Choroid plexus epithelial cell (primary cell): ENCODE results near the gene CCDC157.

ENCODE experiments used
- DNase-seq: peaks from one replicate; pipeline ENCODE4 v3.0.0-alpha.2; 2010; ENCODE audit warnings: low read depth
- H3K4me3 ChIP-seq: 2 replicates; pipeline ENCODE4 v1.5.1; 2011; ENCODE audit warnings: low read depth, mild to moderate bottlenecking, control low read depth, low read length, moderate library complexity
- TF ChIP-seq, protein P1 (sequence below): conservative IDR thresholded peaks from 2 replicates; pipeline ENCODE4 v1.5.1; 2011; ENCODE audit warnings: low read depth, mild to moderate bottlenecking, control low read depth, inconsistent platforms, low read length, moderate library complexity

The CCDC157 gene

DNA sequence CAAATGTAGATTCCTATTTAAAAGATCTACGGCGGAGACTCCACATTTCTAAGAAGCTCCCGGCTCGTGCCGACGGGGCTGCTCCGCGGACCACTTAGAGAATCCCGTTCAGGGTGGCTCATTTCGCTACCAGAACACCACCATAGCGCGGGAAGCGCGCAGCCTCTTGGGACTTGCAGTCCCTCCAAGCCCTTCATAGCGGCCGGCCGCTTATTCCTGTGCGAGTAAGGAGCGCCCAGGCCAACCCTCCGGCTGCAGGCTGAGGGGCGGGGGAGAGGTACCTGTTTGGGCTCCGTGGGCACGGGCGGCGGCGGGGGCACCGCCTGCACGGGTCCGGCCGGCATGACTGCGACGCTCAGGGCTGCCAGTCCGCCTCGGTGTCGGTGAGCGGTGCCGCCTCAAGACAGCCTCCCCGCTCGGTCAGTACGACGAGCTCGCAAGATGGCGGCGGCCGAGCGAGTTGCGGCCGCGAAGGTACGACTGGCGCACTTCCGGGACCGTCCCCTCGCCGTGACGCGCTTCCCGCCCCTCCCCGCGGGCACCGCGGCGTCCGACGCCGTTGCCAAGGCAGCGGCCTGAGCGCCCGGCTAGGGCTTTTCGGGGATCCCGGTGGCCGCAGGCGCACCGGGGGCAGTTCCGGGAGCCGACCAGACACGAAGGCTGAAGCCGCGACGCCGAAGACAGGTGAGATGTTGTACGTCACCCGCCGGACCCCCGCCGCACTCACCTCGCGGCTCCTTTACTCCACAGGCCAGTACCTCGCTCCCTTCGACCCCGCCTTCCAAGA is at the start of gene CCDC157, which contains the start of gene SF3A1:
TSS of gene CCDC157 (plus strand) at position 559 of the 787 bp plus-strand sequence. CDS start 8,994 bp downstream, outside the sequence.
TSS of gene SF3A1 (minus strand) at position 446 of the 787 bp plus-strand sequence. CDS start at position 344, 102 bp downstream.
- H3K4me3 ChIP-seq = peak within 1 kb of the TSS; percentile 98
- DNase-seq = peak; percentile 95
- TF ChIP-seq, protein P1, sequence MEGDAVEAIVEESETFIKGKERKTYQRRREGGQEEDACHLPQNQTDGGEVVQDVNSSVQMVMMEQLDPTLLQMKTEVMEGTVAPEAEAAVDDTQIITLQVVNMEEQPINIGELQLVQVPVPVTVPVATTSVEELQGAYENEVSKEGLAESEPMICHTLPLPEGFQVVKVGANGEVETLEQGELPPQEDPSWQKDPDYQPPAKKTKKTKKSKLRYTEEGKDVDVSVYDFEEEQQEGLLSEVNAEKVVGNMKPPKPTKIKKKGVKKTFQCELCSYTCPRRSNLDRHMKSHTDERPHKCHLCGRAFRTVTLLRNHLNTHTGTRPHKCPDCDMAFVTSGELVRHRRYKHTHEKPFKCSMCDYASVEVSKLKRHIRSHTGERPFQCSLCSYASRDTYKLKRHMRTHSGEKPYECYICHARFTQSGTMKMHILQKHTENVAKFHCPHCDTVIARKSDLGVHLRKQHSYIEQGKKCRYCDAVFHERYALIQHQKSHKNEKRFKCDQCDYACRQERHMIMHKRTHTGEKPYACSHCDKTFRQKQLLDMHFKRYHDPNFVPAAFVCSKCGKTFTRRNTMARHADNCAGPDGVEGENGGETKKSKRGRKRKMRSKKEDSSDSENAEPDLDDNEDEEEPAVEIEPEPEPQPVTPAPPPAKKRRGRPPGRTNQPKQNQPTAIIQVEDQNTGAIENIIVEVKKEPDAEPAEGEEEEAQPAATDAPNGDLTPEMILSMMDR = no peak

DNA sequence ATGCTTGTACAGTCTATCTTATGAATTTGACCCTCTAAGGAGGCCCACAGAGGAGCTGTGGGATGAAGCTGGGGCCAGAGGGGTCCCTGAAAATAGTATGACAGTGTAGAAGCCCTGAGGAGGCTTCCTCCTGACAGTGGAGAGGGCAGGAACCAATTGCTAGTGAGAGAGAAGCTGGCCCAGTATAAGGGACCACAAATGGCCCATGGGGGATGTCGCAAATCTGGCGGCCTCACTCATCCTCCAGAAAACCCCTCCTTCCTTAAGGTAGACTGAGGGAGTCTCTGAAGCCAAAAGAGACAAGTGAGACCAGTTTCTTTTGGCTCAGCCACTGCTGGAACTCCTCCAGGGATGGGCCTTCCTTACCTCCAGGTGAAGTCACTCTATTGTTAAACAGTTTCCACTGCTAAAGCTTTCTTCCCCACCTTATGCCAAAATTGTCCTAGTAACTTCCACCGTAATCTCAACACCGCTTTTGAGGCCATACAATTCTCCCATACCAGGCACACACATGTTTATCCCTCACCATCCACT is 49.7 kb upstream of the CCDC157 start:
- TF ChIP-seq, protein P1 = no peak
- no peak for DNase-seq
- no peak overlapping the region for H3K4me3 ChIP-seq

DNA sequence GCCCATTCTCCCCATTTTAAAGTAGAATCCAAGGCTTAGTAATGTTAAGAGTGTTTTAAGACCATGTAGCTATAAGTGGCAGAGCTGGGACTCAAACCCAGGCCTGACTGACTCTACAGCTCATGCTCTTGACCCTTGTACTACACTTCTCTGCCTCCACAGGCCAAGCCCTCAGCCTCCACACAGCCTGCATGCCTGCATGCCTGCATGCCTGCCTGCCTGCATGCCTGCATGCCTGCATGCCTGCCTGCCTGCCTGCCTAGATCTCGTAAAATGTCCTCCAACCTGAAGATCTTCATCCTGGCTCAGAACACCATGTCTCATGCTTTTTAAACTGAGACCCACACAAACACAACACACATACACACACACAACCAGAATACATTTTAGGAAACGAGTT is 48.7 kb upstream of the CCDC157 start:
- no peak overlapping the region for H3K4me3 ChIP-seq
- TF ChIP-seq, protein P1 = no peak

DNA sequence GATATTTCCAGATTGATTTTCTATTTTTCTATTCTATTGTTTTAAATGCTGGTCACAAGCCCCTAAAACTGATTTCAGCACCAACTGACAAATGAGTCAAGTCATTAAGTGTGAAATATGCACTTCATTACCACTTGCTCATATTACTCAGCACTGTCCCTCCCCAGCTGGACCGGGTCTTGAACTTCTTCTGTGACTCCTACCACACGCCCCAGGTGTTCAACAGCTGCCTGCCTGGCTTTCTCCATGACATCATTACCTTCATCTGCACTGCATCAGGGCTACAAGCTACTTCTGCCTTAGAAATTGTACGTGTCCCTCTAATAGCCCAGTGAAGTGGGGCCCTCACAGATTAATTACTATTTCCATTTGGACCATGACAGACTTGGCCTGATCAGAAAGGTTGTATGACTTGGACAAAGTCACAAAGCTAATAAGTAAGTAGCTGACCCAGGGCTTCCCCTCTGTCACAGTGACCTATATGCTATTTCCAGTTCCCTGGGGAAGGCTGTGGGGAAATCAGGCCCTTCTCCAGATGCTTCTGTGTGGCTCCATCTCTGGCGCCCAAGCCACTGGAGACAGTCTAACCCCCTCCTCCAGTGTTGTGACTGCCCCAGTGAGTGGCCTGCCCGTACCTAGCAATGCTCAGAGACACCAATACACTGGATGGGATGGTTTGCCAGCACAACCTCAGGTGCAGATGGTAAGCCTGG is 48.1 kb upstream of the CCDC157 start:
- H3K4me3 ChIP-seq = no peak overlapping the region
- TF ChIP-seq, protein P1 = no peak
- DNase-seq = peak; percentile 65

More for the DNA sequence above, 48.7 kb upstream of the CCDC157 start:
- DNase-seq = no peak

DNA sequence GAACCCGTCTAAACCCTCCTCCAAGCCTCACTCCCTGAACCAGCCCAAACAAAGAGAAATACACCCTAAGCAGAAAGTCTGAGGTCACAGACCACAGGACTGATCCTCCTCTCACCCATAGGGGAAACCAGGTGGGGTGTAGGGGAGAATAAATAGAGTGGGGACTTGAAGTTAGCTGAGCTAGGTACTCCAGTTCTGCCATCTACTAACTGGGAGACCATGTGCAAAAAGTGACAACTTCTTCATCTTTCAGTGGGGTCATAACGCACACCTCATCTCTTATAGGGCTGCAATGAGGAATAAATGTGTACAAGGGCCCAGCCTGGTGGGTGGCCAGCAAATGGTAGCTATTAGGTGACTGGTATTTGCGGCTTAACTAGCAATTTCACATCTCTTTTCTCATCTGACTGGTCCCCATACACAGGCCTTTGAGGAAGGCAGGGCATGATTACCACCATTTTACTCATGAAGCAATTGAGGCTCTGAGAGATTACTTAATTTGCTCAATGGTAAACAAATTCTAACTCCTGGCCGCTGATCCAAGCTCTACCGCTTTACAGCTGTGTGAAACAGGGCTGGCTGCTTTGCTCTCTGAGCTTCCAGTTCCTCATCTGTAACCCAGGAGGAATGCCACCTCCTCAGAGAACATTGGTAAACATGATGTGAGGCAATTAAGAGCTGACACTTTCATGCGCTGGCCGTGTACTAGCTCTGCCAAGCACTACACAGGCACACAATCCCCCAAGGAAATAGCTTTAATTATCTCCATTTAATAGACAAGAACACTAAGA is 46.7 kb upstream of the CCDC157 start:
- H3K4me3 ChIP-seq = no peak overlapping the region
- peak; percentile 73 for DNase-seq
- TF ChIP-seq, protein P1 = no peak

DNA sequence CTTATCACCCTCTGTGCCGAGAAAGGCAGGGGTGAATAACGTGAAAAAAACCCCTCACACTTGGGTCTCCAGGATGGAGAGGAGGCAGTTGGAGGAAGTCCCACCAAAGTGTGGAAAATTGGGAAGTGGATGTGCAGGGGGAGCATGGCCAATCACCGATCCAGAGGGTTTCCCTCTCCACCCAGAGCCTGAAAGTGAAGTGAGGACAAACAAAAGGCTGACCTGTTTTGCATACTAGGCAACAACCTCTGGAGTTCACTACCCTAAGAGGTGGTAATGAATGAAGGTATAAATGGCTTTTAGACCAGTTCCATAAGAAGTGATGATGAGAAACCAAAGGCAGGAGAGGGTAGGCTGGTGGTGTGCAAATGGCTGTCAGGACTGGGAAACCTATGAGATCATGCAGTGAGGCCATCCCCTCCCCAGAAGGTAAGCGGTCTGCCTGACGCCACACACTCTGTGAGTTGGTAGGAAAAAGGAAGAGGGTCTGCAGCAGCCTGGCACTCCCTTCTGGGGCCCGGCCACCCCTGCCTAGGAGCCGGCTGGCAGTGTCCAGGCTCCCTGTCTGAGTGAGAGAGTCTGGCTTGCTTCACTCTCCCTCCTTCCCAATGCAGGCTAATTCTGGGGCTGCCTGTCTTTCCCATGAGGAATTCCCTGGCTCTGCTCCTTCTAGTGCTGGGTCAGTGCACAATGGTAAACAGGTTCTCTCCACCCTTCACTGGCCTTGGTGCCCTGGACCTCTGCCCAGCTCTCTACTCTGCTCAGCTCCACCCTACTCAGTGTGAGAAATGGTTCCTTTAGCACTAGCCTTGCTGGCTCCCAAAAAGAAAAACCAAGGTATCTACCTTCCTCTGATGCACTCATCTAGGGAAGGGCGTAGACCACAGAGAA is 45.7 kb upstream of the CCDC157 start:
- TF ChIP-seq, protein P1 = no peak
- no peak overlapping the region for H3K4me3 ChIP-seq
- peak; percentile 22 for DNase-seq
